Neural cell (in vitro differentiated cells): Measurements from ENCODE around the gene COLEC12.

ENCODE experiments used
- EP300 ChIP-seq: fragments of 450-650 bp; conservative IDR thresholded peaks from 2 replicates; pipeline ENCODE4 v1.6.1; 2014; ENCODE audit warnings: antibody characterized with exemption, mild to moderate bottlenecking, moderate library complexity; ENCODE audit not compliant: poor library complexity, severe bottlenecking
- EZH2 ChIP-seq: fragments of 200-600, 300-800 bp; shearing (Covaris generic), sonication (generic); IDR thresholded peaks from 2 replicates; pipeline ENCODE4 v1.6.1; 2014; ENCODE audit warnings: antibody characterized with exemption, low read length, borderline replicate concordance, mild to moderate bottlenecking; ENCODE audit not compliant: insufficient read depth, poor library complexity, severe bottlenecking
- TF ChIP-seq, protein P1 (sequence below): fragments of 450-650 bp; IDR thresholded peaks from 2 replicates; pipeline ENCODE4 v1.5.1; 2014; ENCODE audit warnings: antibody characterized with exemption, mild to moderate bottlenecking, moderate library complexity; ENCODE audit not compliant: poor library complexity, severe bottlenecking

DNA sequence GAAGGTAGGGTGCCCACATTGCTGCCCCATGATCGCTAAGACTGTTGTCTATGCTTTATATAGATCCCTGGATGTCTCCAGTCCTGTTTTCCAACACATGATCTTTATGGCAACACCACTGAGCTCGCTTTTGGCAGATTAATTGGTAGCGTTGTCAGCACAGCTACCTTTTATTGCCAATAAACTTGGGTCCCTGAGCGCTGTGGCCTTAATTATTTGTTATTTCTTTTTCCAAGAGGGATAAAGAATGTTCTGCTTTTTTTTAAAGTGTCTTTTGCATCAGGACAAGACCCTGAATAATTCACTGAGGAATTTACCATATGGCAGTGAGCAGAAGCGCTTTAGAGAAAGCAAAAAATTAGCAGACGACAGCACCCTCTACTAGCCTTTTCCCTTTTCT is 113.5 kb downstream of the COLEC12 start:
- TF ChIP-seq, protein P1, sequence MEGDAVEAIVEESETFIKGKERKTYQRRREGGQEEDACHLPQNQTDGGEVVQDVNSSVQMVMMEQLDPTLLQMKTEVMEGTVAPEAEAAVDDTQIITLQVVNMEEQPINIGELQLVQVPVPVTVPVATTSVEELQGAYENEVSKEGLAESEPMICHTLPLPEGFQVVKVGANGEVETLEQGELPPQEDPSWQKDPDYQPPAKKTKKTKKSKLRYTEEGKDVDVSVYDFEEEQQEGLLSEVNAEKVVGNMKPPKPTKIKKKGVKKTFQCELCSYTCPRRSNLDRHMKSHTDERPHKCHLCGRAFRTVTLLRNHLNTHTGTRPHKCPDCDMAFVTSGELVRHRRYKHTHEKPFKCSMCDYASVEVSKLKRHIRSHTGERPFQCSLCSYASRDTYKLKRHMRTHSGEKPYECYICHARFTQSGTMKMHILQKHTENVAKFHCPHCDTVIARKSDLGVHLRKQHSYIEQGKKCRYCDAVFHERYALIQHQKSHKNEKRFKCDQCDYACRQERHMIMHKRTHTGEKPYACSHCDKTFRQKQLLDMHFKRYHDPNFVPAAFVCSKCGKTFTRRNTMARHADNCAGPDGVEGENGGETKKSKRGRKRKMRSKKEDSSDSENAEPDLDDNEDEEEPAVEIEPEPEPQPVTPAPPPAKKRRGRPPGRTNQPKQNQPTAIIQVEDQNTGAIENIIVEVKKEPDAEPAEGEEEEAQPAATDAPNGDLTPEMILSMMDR: no peak
- TF ChIP-seq EP300: no peak
- TF ChIP-seq EZH2: no peak
